HS-27A (cell line): Measurements from ENCODE around the gene CHCHD6.

ENCODE experiments used
- DNase-seq: peaks from one replicate; pipeline ENCODE4 v3.0.0-alpha.2; 2012; ENCODE audit warnings: low read depth, missing footprints

CHCHD6 gene

GRCh38 chr3:126979046-126979628, 275.1 kb downstream of the CHCHD6 start:
- DNase-seq: no peak

- no peak for DNase-seq
These were observed 276.3 kb downstream of the CHCHD6 start for GRCh38 chr3:126980266-126980811.

- no peak for DNase-seq
These were observed 278.1 kb downstream of the CHCHD6 start for GRCh38 chr3:126982126-126982470.

GRCh38 chr3:126982471-126983175, 278.6 kb downstream of the CHCHD6 start, which contains the start of gene PLXNA1:
Gene PLXNA1 (plus strand): TSS chr3:126983115. CDS start chr3:126988594, 5,479 bp downstream.
- DNase-seq: peak; percentile 69

GRCh38 chr3:126983276-126983652, 279.2 kb downstream of the CHCHD6 start:
- no peak for DNase-seq

GRCh38 chr3:126983653-126984390, 279.8 kb downstream of the CHCHD6 start:
- no peak for DNase-seq

GRCh38 chr3:126984391-126985131, 280.5 kb downstream of the CHCHD6 start:
- no peak for DNase-seq

- DNase-seq: no peak
These were observed 281.3 kb downstream of the CHCHD6 start for GRCh38 chr3:126985132-126985985.

GRCh38 chr3:126986001-126986400, 282.0 kb downstream of the CHCHD6 start:
- DNase-seq: no peak

GRCh38 chr3:126987129-126987528, 283.1 kb downstream of the CHCHD6 start:
- no peak for DNase-seq

- DNase-seq: no peak
These were observed 283.6 kb downstream of the CHCHD6 start for GRCh38 chr3:126987596-126987995.

- no peak for DNase-seq
These were observed 284.5 kb downstream of the CHCHD6 start for GRCh38 chr3:126988451-126989021.

GRCh38 chr3:126989316-126990023, 285.4 kb downstream of the CHCHD6 start:
- no peak for DNase-seq

- DNase-seq: no peak
These were observed 286.1 kb downstream of the CHCHD6 start for GRCh38 chr3:126990024-126990700.

- DNase-seq: no peak
These were observed 286.9 kb downstream of the CHCHD6 start for GRCh38 chr3:126990890-126991289.

GRCh38 chr3:126991366-126992200, 287.5 kb downstream of the CHCHD6 start:
- DNase-seq: no peak

- DNase-seq: no peak
These were observed 288.2 kb downstream of the CHCHD6 start for GRCh38 chr3:126992216-126992615.

GRCh38 chr3:126992776-126993175, 288.7 kb downstream of the CHCHD6 start:
- no peak for DNase-seq

- no peak for DNase-seq
These were observed 289.4 kb downstream of the CHCHD6 start for GRCh38 chr3:126993436-126993835.
